GM19372 (cell line): Measurements from ENCODE around the gene PDPR.
"Not testable (repeated sequence)": the region's sequence is repeated elsewhere in the genome, so short reads cannot be mapped to it uniquely, and the experiment has no call there.

Experiments
- ATAC-seq: cut with Tn5 transposase; IDR thresholded peaks from one replicate; pipeline ENCODE4 v1.9.1; 2021; ENCODE audit warnings: mild to moderate bottlenecking, low read depth, moderate library complexity; ENCODE audit not compliant: unreplicated experiment

PDPR gene

DNA sequence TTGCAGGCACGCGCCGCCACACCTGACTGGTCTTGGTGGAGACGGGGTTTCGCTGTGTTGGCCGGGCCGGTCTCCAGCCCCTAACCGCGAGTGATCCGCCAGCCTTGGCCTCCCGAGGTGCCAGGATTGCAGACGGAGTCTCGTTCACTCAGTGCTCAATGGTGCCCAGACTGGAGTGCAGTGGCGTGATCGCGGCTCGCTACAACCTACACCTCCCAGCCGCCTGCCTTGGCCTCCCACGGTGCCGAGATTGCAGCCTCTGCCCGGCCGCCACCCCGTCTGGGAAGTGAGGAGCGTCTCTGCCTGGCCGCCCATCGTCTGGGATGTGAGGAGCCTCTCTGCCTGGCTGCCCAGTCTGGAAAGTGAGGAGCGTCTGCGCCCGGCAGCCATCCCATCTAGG is 89.9 kb downstream of the PDPR start:
- not testable (repeated sequence) for ATAC-seq

DNA sequence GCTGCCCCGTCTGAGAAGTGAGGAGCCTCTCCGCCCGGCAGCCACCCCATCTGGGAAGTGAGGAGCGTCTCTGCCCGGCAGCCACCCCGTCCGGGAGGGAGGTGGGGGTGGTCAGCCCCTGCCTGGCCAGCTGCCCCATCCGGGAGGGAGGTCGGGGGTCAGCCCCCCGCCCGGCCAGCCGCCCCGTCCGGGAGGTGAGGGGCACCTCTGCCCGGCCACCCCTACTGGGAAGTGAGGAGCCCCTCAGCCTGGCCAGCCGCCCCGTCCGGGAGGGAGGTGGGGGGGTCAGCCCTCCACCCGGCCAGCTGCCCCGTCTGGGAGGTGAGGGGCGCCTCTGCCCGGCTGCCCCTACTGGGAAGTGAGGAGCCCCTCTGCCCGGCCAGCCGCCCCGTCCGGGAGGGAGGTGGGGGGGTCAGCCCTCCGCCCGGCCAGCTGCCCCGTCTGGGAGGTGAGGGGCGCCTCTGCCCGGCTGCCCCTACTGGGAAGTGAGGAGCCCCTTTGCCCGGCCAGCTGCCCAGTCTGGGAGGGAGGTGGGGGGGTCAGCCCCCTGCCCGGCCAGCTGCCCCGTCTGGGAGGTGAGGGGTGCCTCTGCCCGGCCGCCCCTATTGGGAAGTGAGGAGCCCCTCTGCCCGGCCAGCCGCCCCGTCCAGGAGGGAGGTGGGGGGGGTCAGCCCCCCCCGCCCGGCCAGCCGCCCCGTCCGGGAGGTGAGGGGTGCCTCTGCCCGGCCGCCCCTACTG is 90.7 kb downstream of the PDPR start:
- ATAC-seq: not testable (repeated sequence)

DNA sequence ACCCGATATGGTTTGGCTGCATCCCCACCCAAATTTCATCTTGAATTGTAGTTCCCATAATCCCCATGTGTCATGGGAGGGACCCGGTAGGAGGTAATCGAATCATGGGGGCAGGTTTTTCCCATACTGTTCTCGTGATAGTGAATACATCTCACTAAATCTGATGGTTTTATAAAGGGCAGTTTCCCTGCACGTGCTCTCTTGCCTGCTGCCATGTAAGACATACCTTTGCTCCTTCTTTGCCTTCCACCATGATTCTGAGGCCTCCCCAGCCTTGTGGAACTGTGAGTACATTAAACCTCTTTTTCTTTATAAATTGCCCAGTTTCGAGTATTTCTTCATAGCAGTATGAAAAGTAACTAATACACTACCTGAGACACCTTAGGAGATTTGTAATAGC is 92.2 kb downstream of the PDPR start:
- ATAC-seq: not testable (repeated sequence)
